ENCODE results near the gene KAT6B.
"Not testable (repeated sequence)": the region's sequence is repeated elsewhere in the genome, so short reads cannot be mapped to it uniquely, and the experiment has no call there.

The KAT6B gene

DNA sequence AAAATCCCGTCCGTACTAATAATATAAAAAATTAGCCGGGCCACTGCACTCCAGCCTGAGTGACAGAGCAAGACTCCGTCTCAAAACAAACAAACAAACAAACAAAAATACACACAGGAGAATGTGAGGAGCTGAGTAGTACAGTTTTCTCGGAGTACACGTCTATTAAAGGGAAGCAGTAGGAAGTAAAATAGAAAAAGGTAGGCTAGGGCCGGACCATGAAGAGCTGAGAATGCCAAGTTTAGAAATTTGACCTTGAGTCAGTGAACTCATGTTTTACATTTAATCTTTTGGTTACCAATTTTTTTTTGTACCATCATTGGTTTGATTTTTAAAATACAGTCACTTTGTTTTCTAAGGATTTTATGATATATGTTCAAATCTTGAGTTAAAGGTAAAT is 64.1 kb downstream of the KAT6B start:
- FAIRE-seq (no peak), DNase-seq (ENCODE audit: insufficient read length, low spot score) (no peak)
- TF ChIP-seq, protein P1, sequence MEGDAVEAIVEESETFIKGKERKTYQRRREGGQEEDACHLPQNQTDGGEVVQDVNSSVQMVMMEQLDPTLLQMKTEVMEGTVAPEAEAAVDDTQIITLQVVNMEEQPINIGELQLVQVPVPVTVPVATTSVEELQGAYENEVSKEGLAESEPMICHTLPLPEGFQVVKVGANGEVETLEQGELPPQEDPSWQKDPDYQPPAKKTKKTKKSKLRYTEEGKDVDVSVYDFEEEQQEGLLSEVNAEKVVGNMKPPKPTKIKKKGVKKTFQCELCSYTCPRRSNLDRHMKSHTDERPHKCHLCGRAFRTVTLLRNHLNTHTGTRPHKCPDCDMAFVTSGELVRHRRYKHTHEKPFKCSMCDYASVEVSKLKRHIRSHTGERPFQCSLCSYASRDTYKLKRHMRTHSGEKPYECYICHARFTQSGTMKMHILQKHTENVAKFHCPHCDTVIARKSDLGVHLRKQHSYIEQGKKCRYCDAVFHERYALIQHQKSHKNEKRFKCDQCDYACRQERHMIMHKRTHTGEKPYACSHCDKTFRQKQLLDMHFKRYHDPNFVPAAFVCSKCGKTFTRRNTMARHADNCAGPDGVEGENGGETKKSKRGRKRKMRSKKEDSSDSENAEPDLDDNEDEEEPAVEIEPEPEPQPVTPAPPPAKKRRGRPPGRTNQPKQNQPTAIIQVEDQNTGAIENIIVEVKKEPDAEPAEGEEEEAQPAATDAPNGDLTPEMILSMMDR (IDR thresholded peaks at IDR 0.05; ENCODE audit: insufficient read depth, missing control alignments) = no peak

GRCh38 chr10:74891053-74891452 is 64.7 kb downstream of the KAT6B start:
- TF ChIP-seq, protein P1 (IDR thresholded peaks at IDR 0.05; ENCODE audit: insufficient read depth, missing control alignments) = no peak
- FAIRE-seq = no peak

GRCh38 chr10:74892839-74893238 is 66.4 kb downstream of the KAT6B start:
- TF ChIP-seq, protein P1 (IDR thresholded peaks at IDR 0.05; ENCODE audit: insufficient read depth, missing control alignments) = no peak
- FAIRE-seq (no peak), DNase-seq (ENCODE audit: insufficient read length, low spot score) (no peak)

More at GRCh38 chr10:74891053-74891452, 64.7 kb downstream of the KAT6B start:
- no peak for DNase-seq (ENCODE audit: insufficient read length, low spot score)

DNA sequence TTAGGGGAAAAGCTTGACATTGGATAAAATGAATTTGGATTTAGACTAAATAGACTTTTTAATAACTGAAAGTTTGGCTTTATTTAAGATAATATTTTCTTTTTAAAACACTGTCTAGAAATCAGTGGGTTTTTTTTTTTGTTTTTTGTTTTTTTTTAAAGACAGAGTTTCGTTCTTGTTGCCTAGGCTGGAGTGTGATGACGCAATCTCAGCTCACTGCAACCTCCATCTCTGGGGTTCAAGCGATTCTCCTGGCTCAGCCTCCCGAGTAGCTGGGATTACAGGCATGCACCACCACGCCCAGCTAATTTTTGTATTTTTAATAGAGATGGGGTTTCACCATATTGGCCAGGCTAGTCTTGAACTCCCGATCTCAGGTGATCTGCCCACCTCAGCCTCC is 66.9 kb downstream of the KAT6B start:
- not testable (repeated sequence) for DNase-seq (ENCODE audit: insufficient read length, low spot score); FAIRE-seq

DNA sequence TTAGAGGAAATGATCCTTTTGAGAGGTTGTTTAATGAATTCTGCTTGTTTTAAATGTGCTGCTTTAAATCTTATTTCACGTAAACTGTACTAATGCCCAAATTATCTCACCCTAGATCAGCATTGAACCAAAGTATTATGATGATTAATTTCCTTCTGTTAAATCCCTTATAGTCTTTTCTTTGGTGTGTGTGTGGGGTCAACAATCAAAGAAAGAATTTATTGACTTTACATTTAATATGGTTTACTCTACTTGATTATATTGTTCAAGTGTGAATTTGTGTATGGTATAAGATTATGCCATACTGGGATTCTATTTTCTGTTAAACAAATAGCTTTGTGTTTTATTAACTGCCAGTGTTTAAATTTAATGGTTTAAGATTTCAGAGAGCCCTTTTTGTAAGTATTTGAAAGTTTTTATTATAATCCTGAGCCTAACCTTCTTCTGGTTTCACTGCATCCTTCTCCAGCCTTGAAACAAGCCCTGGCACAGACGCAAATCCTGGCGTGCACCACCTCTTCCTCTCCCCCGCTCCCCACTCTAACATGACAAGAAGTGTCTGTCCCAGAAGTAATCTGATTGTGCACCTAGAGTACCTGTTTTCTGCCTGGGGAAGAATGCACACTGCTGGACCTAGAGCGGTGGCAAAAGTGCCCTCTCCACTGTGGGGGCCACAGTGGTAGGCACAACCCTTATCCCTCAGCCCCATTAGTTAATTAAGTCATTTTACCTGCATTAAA is 70.6 kb downstream of the KAT6B start:
- TF ChIP-seq, protein P1 (IDR thresholded peaks at IDR 0.05; ENCODE audit: insufficient read depth, missing control alignments) = no peak
- DNase-seq (ENCODE audit: insufficient read length, low spot score) (no peak), FAIRE-seq (peak; percentile 16)

GRCh38 chr10:74898201-74898976 is 72.0 kb downstream of the KAT6B start:
- FAIRE-seq (no peak), DNase-seq (ENCODE audit: insufficient read length, low spot score) (no peak)
- TF ChIP-seq, protein P1 (IDR thresholded peaks at IDR 0.05; ENCODE audit: insufficient read depth, missing control alignments) = no peak

- FAIRE-seq = no peak
- no peak for DNase-seq (ENCODE audit: insufficient read length, low spot score)
- TF ChIP-seq, protein P1 (IDR thresholded peaks at IDR 0.05; ENCODE audit: insufficient read depth, missing control alignments) = no peak
These were observed 73.9 kb downstream of the KAT6B start for GRCh38 chr10:74900297-74900696.

Data from D721Med (cell line).